Left cardiac atrium (tissue), 4 donors: ENCODE results near the gene XKR3. TPM values are rescaled to one million over a fixed set of nuclear protein-coding genes. Genes with fewer than 3 reads are reported as not detected.
"Not testable (repeated sequence)": the region's sequence is repeated elsewhere in the genome, so short reads cannot be mapped to it uniquely, and the experiment has no call there.

ENCODE experiments used
- ATAC-seq, 2 donors: fragments of 200-7000 bp; cut with Tn5 transposase; one replicate each; pipeline ENCODE4 v1.9.1; 2020; ENCODE audit warnings: mild to moderate bottlenecking in 2 of 2, moderate library complexity in 2 of 2
- DNase-seq: peaks from one replicate; pipeline ENCODE4 v3.0.0-alpha.2; 2020
- intact Hi-C, 2 donors: fragments of 100-400 bp; cut with DNase I; formaldehyde crosslinking; loops; one replicate each; pipeline versions ENCODE4 v1.14.1 to v1.15.1; 2022 to 2023
- total RNA-seq, 2 donors: library from RNA; stranded (reverse); fragmentation: NEBNext Ultra II Directional; extraction: Animal tissue kit (Norgen Biotek cat#: 25700); gene quantifications; one replicate each; pipeline ENCODE4 v1.2.1, GENCODE V29; 2021
- donor health status: DM: no; HTN: yes; CAD: no.
- donor health status: DM: no; HTN: yes; CAD: no; lungs with severe emphysema.
- donor health status: DM: yes; HTN: yes; CAD: no.
- donor health status: Dilated cardiomyopathy.

XKR3 gene
- total RNA-seq, 2 donors from 2014 or later = not detected

DNA sequence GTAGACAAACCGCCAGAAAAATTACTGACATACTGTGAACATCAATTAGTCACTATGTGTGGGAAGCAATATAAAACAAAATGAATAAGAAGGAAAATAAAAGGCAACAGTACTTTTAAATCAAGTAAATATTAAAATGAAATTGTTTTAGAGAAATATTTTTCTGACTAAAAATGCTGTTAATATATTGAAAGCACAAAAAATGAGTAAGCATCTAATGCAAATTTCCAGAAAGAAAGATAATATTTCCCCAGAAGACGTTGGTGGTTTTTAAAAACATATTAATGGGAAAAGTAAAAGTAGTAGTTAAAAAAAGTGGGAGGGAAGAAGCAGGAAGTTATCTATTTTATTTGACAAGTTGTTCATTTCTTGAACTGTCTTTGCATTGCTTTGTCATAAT, 16.5 kb downstream of the XKR3 start:
- ATAC-seq (no peak), DNase-seq (no peak)
- intact Hi-C loops = loop anchor here in 1 of 2 donors (10.0 kb wide), 1 partner anchor 64 kb away; no protein-coding TSS in a partner anchor

DNA sequence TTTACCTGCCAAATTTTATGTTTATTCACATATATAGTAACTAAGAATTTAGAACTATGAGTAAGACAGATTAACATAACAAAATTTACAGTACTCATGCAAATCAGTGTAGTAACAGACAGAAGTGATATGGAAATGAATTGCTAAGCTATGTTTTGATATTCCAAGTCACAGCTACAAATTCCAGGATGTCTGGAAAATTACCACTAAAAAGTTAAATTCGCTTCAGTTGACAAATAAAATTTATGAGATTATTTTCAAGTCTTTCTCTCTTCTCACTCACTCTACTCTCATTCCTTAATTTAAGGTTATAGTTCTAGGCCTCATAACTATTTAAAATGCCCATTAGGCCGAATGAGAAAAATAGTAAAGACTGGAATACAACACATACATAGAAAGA, 18.1 kb downstream of the XKR3 start:
- no peak for DNase-seq
- no peak for ATAC-seq
- intact Hi-C loops = loop anchor here in 1 of 2 donors (10.0 kb wide), 1 partner anchor 62 kb away; no protein-coding TSS in a partner anchor

DNA sequence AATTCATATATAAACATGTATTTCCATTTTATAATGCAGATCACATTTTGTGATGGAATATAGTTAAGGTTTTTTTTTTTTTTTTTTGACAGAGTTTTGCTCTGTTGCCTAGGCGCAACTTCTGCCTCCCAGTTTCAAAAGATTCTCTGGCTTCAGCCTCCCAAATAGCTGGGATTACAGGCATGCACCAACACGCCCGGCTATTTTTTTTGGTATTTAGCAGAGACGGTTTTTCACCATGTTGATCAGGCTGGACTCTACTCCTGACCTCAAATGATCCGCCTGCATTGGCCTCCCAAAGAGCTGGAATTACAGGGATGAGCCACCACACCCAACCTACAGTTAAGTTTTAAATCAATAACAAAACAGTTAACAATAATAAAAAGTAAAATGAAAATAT, 18.8 kb downstream of the XKR3 start:
- no peak for ATAC-seq
- intact Hi-C loops = loop anchor here in 1 of 2 donors (10.0 kb wide), 1 partner anchor 62 kb away; no protein-coding TSS in a partner anchor
- no peak for DNase-seq

DNA sequence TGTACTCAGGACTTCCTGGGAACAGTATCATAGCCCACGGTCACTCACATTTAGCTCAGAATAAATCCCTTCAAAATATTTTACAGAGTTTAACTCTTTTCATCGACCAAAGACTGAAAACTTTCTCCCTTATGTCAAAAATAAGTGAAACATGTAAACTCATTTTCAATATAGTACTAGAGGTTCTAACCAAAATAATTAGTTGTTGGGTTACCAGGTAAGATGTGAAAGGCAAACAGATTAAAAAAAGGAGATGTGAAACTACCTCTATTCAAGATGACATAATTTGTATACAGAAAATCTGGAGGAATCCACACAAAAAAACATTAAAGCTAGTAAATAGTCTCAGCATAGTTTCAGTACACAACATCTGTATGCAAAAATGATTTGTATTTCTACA, 20.3 kb downstream of the XKR3 start:
- intact Hi-C loops = loop anchor here in 1 of 2 donors (10.0 kb wide), 1 partner anchor 60 kb away; no protein-coding TSS in a partner anchor
- ATAC-seq = no peak
- no peak for DNase-seq

DNA sequence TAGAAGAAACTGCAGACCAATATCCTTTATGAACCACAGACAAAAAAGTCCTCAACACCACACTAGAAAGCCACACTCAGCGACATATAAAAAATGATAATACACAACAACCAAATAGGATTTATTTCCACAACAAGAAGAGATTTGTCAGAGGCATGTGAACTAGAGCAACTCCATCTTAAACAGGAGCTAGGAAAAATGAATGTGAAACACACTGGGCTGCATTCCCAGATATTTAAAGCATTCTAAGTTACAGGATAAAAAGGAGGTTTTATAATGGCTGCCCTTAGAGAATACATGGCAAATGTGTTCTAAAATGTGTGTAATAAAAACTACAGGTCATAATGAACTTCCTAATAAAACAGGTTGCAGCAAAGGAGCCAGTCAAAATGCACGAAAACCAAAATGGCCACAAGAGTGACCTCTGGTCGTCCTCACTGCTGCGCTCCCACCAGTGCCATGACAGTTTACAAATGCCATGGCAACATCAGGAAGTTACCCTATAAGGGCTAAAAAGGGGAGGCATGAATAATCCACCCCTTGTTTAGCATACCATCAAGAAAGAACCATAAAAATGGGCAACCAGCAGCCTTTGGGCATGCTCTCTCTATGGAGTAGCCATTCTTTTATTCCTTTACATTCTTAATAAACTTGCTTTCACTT, 21.8 kb downstream of the XKR3 start:
- no peak for DNase-seq
- intact Hi-C loops = loop anchor here in 1 of 2 donors (10.0 kb wide), 1 partner anchor 59 kb away; no protein-coding TSS in a partner anchor
- ATAC-seq = no peak

DNA sequence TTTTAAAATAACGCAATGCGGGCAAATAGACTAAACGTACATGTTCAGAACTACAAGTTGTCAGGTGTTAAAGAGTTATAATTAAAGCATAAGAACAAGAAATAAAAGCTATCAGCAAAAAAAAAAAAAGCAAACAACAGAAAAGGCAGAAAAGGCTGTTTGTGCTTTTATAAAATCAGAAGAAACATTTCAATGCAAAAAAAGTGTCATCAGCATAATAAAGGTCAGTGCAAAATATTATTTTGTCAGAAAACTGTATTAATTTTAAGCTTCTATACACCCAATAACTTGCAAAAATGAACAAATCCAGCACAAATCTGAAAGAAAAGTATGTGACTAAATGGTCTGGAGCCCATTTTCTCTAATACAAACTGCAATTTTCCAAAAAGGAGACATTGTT, 23.6 kb downstream of the XKR3 start:
- no peak for ATAC-seq
- intact Hi-C loops = loop anchor here in 1 of 2 donors (10.0 kb wide), 1 partner anchor 57 kb away; no protein-coding TSS in a partner anchor

DNA sequence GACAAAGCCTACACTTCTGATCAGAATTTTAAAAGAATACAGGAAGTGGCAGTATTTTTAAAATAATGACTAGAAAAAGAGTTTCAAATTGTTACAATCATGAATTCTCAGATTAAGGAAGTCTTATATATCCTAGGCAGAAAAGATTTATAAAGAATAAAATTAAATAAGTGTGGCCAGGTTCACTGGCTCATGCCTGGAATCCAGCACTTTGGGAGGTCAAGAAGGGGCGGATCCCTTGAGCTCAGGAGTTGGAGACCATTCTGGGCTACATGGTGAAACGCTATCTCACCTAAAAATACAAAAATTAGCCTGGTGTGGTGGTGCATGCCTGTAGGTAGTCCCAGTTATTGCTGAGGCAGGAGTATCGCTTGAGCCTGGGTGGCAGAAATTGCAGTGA, 24.1 kb downstream of the XKR3 start:
- no peak for DNase-seq
- no peak for ATAC-seq
- intact Hi-C loops = loop anchor here in 1 of 2 donors (10.0 kb wide), 1 partner anchor 56 kb away; no protein-coding TSS in a partner anchor

More for the DNA sequence above, 23.6 kb downstream of the XKR3 start:
- no peak for DNase-seq

DNA sequence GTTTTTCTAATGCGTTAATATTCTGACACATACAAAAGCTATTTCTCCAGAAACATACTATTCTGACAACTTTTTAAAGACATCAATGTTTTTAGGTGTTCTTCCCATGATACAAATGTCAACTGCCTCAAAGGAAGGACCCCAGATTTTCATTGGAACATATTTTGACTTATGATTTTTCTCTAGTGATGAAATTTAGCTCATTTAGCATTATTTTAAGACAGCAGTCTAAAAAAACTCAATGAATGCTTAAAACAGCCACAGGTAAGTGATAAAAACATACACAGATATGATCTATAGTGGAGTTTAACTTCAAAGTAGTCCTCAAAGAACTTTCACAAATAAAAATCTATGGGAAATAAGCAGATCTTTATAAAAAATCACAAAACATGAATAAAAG, 24.9 kb downstream of the XKR3 start:
- DNase-seq = no peak
- no peak for ATAC-seq
- intact Hi-C loops = loop anchor here in 1 of 2 donors (10.0 kb wide), 1 partner anchor 56 kb away; no protein-coding TSS in a partner anchor

DNA sequence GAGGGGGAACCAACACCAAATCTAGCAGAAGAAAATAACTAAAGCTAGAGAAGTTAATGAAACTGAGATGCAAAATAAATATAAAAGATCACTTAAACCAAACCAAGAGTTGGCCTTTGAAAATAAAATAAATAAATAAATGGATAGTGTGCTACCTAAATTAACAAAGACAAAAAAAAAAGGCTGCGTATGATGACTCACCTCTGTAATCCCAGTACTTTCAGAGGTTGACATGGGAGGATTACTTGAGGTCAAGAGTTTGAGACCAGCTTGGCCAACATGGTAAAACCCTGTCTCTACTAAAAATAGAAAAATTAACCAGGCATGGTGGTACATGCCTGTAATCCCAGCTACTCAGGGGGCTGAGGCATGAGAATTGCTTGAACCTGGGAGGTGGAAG, 29.7 kb downstream of the XKR3 start:
- intact Hi-C loops, DNase-seq, ATAC-seq: not testable (repeated sequence)

DNA sequence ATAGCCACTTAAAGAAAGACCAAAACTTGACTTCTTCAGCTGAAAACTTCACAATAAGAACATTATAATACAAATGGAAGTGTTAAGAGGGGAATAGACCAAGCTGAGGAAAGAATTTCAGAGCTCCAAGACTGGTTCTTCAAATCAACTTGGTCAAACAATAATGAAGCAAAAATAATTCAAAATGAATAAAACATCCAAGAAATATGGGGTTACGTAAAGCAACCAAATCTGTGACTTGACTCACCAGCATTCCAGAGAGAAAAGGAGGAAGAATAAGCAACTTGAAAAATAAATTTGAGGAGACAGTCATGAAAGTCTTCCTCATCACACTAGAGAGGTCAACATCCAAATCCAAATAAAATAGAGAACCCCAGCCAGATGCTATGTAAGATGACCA, 31.4 kb downstream of the XKR3 start:
- DNase-seq (no peak), ATAC-seq (no peak)
- intact Hi-C loops = no loop called here

DNA sequence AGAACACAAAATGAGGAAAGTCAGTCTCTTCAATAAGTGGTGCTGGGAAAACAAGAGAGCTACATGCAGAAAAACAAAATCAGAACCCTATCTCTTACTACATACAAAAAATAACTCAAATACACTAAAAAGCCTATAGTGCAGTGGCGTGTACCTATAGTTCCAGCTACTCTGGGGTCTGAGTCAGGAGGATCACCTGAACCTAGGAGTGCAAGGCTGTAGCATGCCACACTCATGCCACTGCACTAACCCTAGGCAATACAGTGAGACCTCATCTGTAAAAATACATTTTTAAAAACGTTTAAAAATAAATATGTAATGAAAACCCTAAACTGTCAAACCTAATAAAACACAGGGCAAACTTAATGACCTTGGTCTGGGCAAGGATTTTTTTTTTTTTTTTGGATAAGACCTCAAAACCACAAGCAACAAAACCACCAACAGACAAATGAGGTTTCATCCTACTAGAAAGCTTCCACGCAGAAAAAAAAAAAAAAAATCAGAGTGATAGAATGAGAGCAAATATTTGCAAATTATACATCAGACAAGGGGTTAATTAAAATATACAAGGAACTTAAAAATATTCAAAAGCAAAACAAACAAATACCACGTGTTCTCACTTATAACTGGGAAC, 35.2 kb downstream of the XKR3 start:
- no peak for ATAC-seq

DNA sequence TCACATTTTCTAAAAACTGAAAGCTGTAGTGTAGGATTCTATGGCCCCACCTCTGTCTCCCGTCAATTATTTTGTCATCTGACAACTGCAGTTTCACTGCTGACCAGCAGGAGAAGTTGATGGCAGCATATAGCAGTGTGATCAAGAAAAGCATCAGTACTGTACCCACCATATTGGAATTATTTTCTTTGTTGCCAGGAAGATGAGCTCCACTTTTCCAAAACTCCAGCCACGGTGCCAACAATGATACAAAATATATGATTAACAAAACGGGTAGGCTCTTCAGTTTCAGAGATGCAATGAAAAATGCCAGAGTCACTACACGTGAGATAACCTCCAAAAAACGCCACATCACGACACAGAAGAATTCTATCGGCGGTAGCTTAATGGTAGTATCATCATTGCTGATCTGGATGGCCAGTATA, 41.3 kb downstream of the XKR3 start:
- no peak for ATAC-seq
- intact Hi-C loops = no loop called here

More for the DNA sequence above, 35.2 kb downstream of the XKR3 start:
- intact Hi-C loops = no loop called here
- no peak for DNase-seq

DNA sequence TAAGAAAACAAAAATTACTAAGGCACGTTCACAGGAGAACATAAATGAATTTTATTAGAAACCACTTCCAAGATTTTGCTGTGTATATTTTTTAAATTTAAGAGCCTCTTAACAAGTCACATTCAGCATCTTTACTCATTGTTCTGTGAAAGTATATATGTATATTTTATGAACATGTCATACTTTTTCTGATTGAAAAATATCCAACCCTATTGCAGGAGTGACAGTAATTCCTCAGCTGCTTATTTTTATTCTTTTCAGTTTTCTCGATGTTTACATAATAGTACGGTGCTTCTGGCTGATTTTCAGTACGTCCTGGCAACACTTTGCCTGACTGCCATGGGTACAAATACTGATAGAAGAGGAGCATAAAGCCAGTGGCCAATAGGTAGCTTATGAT, 41.8 kb downstream of the XKR3 start:
- ATAC-seq (no peak), DNase-seq (no peak)
- intact Hi-C loops = no loop called here

More for the DNA sequence above, 41.3 kb downstream of the XKR3 start:
- DNase-seq = no peak

DNA sequence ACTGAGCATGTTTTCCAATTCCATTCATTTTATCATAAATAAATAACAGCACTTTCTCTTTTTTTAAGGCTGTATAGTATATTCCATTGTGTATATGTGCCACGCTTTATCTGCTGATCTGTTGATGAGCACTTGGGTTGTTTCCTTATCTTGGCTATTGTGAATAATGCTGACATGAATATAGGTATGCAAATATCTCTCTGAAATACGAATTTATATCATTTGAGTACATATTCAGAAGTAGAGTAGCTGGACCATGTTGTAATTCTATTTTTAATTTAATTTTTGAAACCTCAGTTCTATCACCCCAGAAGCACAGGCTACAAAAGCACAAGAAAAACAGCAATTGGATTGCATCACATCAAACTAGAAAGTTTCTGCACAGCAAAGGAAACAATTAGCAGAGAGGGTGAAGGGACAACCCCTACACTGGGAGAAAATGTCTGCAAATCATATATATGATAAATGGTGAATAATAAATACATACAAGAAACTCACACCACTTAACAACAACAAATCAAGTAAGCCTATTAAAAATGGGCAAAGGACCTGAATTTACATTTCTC, 43.4 kb downstream of the XKR3 start:
- no peak for DNase-seq
- no peak for ATAC-seq
- intact Hi-C loops = no loop called here

DNA sequence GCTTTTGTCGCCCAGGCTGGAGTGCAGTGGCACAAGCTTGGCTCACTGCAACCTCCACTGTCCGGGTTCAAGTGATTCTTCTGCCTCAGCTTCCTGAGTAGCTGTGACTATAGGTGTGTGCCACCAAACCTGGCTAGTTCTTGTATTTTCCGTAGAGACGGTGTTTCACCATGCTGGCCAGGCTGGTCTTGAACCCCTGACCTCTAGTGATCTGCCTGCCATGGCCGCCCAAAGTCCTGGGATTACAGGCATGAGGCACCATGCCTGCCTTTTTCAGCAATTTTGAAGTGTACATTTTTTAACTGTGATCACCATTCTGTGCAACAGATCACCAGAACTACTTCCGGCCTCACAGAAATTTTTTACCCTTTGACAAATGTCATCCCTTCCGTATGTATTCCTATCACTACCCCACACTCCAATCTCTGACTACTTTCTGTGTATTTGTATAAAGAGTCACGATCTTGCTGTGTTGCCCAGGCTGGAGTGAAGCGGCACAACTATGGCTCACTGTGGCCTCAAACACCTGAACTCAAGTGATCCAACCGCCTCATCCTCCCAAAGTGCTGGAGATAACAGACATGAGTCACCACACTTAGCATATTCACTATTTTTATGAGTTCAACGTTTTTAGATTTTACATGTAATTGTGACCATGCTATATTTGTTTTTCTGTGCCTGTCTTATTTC, 44.0 kb downstream of the XKR3 start:
- ATAC-seq (no peak), DNase-seq (no peak)
- intact Hi-C loops = no loop called here

DNA sequence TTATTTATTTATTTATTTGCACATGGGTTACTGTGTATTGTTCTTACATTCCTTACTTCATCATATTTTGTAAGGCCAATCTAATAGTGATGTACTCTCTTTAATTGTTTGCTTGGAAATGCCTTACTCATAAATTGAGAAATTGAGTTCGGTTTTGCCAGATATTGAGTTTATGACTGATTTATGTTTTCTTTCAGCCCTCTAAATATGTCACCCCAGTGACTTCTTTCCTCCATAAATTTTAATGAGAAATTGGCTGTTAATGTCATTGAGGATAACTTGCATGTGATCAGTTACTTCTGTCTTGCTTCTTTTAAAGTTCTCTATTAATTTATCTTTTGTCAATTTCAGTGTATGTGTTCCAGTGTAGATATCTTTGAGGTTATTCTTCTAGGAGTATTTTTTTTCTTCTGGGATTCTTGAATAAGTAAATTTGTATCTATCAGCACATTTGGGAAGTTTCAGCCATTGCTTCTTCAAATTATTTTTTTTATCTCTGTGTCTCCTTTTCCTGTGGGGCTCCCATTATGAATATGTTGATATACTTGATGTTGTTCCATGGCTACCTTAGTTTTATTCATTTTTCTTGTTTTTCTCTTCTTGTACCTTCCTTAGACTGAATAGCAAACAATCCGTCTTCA, 47.8 kb downstream of the XKR3 start:
- ATAC-seq = no peak
- intact Hi-C loops = no loop called here
- DNase-seq = no peak

DNA sequence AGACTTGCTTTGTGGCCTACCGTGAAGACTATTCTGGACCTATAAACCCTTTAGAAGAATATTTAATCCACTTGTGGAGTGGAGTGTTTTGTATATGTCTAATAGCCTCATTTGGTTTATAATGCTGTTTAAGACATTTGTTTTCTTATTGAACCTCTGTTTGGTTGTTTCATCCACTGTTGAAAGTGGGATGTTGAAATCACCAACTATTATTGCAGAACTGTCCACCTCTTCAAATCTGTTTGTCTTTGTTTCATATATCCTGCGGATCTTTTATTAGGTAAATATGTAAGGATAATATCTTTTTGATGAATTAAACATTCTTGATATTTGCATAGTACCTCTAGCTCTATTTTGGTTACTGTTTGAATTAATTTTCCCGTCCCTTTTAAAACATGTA, 49.1 kb downstream of the XKR3 start:
- intact Hi-C loops = no loop called here
- ATAC-seq (no peak), DNase-seq (no peak)

DNA sequence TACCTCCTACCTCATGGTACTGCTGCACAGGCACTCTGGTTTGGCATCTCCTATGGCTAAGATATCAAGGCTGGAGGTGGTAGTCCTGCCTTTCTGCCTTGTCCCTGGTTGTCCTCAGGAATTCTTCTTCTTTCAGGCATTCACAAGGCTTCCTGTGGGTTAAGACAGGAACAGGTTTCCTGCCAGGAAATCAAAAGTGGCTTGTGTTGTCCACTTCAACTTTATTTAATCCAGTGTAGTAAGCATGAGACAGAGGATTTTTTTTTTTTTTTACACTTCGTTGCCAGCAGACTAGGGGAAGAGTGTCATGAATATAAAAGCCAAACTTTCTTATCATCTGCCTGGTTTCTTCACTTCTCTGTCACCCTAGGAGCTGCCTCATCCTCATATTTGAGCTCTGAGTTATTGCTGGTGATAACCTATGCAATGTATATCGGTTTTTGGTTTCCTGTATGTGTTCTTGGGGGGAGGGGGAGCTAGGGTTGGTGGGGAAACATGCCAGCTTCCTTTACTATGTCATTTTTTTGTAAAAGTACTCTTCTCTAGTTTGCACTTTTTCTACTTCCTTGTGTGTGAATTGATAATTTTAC, 50.2 kb downstream of the XKR3 start:
- DNase-seq = no peak
- ATAC-seq = no peak
- intact Hi-C loops = no loop called here

DNA sequence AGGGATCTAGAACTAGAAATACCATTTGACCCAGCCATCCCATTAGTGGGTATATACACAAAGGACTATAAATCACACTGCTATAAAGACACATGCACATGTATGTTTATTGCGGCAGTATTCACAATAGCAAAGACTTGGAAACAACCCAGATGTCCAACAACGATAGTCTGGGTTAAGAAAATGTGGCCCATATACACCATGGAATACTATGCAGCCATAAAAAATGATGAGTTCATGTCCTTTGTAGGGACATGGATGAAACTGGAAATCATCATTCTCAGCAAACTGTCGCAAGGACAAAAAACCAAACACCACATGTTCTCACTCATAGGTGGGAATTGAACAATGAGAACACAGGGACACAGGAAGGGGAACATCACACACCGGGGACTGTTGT, 53.6 kb downstream of the XKR3 start:
- ATAC-seq, DNase-seq, intact Hi-C loops: not testable (repeated sequence)
